Liver (tissue), 9 donors: Measurements from ENCODE around the gene PPP1R3G. TPM values are rescaled to one million over a fixed set of nuclear protein-coding genes. Genes with fewer than 3 reads are reported as not detected.

ENCODE experiments used
- DNase-seq: peaks from one replicate; pipeline ENCODE4 v3.0.0-alpha.2; 2017; ENCODE audit warnings: low spot score
- H3K27ac ChIP-seq, 2 donors: one replicate each; pipeline ENCODE4 v1.7.0; 2013; ENCODE audit warnings: inconsistent platforms in 2 of 2, low read length in 2 of 2, control low read depth in 1 of 2, low read depth in 1 of 2, mild to moderate bottlenecking in 1 of 2
- H3K27me3 ChIP-seq, 4 donors: one replicate each; pipeline versions ENCODE4 v1.6.1 to v1.7.0; 2013; ENCODE audit warnings: low read length in 3 of 4, inconsistent platforms in 1 of 4, mild to moderate bottlenecking in 1 of 4, moderate library complexity in 1 of 4; ENCODE audit not compliant: control insufficient read depth in 4 of 4, insufficient read depth in 4 of 4
- H3K36me3 ChIP-seq, 4 donors: one replicate each; pipeline versions ENCODE4 v1.6.1 to v1.7.0; 2013; ENCODE audit warnings: low read length in 3 of 4, mild to moderate bottlenecking in 3 of 4, low read depth in 1 of 4, moderate library complexity in 1 of 4; ENCODE audit not compliant: control insufficient read depth in 4 of 4, insufficient read depth in 3 of 4
- H3K4me1 ChIP-seq, 4 donors: one replicate each; pipeline versions ENCODE4 v1.6.1 to v1.7.0; 2013; ENCODE audit warnings: low read length in 3 of 4, mild to moderate bottlenecking in 3 of 4, moderate library complexity in 1 of 4; ENCODE audit not compliant: control insufficient read depth in 4 of 4, insufficient read depth in 4 of 4
- H3K4me3 ChIP-seq, 3 donors: one replicate each; pipeline versions ENCODE4 v1.6.1 to v1.7.0; 2013; ENCODE audit warnings: low read length in 3 of 3, control low read depth in 1 of 3, low read depth in 1 of 3, mild to moderate bottlenecking in 1 of 3
- H3K9ac ChIP-seq, 2 donors: one replicate each; pipeline ENCODE4 v1.7.0; 2013; ENCODE audit warnings: low read length in 2 of 2, mild to moderate bottlenecking in 2 of 2, moderate library complexity in 2 of 2, control low read depth in 1 of 2, low read depth in 1 of 2
- H3K9me3 ChIP-seq, 4 donors: one replicate each; pipeline versions ENCODE4 v1.6.1 to v1.7.0; 2013; ENCODE audit warnings: low read length in 3 of 4; ENCODE audit not compliant: control insufficient read depth in 4 of 4
- ATF3 ChIP-seq: IDR thresholded peaks from 2 replicates; pipeline ENCODE4 v1.6.1; 2016; ENCODE audit warnings: antibody characterized with exemption
- EGR1 ChIP-seq, 2 donors: IDR thresholded peaks; 2 replicates each; pipeline ENCODE4 v1.6.1; 2016 to 2018; ENCODE audit warnings: antibody characterized with exemption in 2 of 2, low read depth in 2 of 2
- FOXA1 ChIP-seq: IDR thresholded peaks from 2 replicates; pipeline ENCODE4 v1.6.1; 2016; ENCODE audit warnings: antibody characterized with exemption
- FOXA2 ChIP-seq: IDR thresholded peaks from 2 replicates; pipeline ENCODE4 v1.6.1; 2016; ENCODE audit warnings: antibody characterized with exemption
- GABPA ChIP-seq, 2 donors: IDR thresholded peaks in 1 of 2; conservative IDR thresholded peaks in 1 of 2; 2 replicates each; pipeline ENCODE4 v1.6.1; 2016; ENCODE audit warnings: antibody characterized with exemption in 2 of 2, mild to moderate bottlenecking in 1 of 2, moderate library complexity in 1 of 2
- HNF4A ChIP-seq, 2 donors: conservative IDR thresholded peaks; 2 replicates each; pipeline ENCODE4 v1.6.1; 2016; ENCODE audit warnings: antibody characterized with exemption in 2 of 2, mild to moderate bottlenecking in 2 of 2
- HNF4G ChIP-seq: IDR thresholded peaks from 2 replicates; pipeline ENCODE4 v1.6.1; 2016; ENCODE audit warnings: antibody characterized with exemption
- JUND ChIP-seq, 2 donors: IDR thresholded peaks; 2 replicates each; pipeline ENCODE4 v1.6.1; 2016; ENCODE audit warnings: antibody characterized with exemption in 2 of 2
- NR2F2 ChIP-seq: IDR thresholded peaks from 2 replicates; pipeline ENCODE4 v1.6.1; 2016; ENCODE audit warnings: antibody characterized with exemption
- RAD21 ChIP-seq, 2 donors: IDR thresholded peaks; 2 replicates each; pipeline ENCODE4 v1.6.1; 2016; ENCODE audit warnings: antibody characterized with exemption in 2 of 2, mild to moderate bottlenecking in 2 of 2
- REST ChIP-seq: IDR thresholded peaks from 2 replicates; pipeline ENCODE4 v1.6.1; 2016; ENCODE audit warnings: antibody characterized with exemption, mild to moderate bottlenecking
- RXRA ChIP-seq, 2 donors: IDR thresholded peaks; 2 replicates each; pipeline ENCODE4 v1.6.1; 2017 to 2018; ENCODE audit warnings: antibody characterized with exemption in 2 of 2, mild to moderate bottlenecking in 1 of 2
- SP1 ChIP-seq: IDR thresholded peaks from 2 replicates; pipeline ENCODE4 v1.6.1; 2018; ENCODE audit warnings: antibody characterized with exemption, mild to moderate bottlenecking
- TAF1 ChIP-seq: conservative IDR thresholded peaks from 2 replicates; pipeline ENCODE4 v1.6.1; 2016; ENCODE audit warnings: antibody characterized with exemption, mild to moderate bottlenecking
- YY1 ChIP-seq: IDR thresholded peaks from 2 replicates; pipeline ENCODE4 v1.6.1; 2016; ENCODE audit warnings: antibody characterized with exemption, mild to moderate bottlenecking
- WGBS: extraction: QIAGEN DNeasy Blood & Tissue Kit; methylation state at CpG from one replicate; pipeline ENCODE4 v1.1.7; 2013; 5-methylcytosine and 5-hydroxymethylcytosine counted together
- polyA plus RNA-seq, 2 donors: library from polyadenylated mRNA; stranded (reverse) in 1 of 2; unstranded in 1 of 2; fragments of 200-250 nt in 1 of 2; fragments of >200 nt in 1 of 2; fragmentation: Nextera tagmentation in 1 of 2; extraction: Ambion mirVana in 1 of 2; gene quantifications; one replicate each; pipeline versions ENCODE4 v1.2.1 to v1.2.3, GENCODE V29; 2013 to 2015
- total RNA-seq, 2 donors: library from RNA; depleted of rRNA; stranded (reverse); fragments of >200 nt; gene quantifications; one replicate each; pipeline ENCODE4 v1.2.3, GENCODE V29; 2014
- TF ChIP-seq, protein P1 (sequence below): IDR thresholded peaks from 2 replicates; pipeline ENCODE4 v1.6.1; 2016; ENCODE audit warnings: antibody characterized with exemption
- TF ChIP-seq, protein P2 (sequence below): IDR thresholded peaks from 2 replicates; pipeline ENCODE4 v1.6.1; 2016; ENCODE audit warnings: antibody characterized with exemption
- TF ChIP-seq, protein P3 (sequence below): fragments of 150-350 bp; IDR thresholded peaks from 2 replicates; pipeline ENCODE4 v1.5.1; 2017; ENCODE audit warnings: improper control_type of control experiment, low read depth, low read length; ENCODE audit not compliant: missing input control
- donor health status: healthy.
- donor health status: healthy.
- donor health status: healthy.
- donor health status: healthy.
- donor health status: healthy.

The PPP1R3G gene
- total and polyA plus RNA-seq, 4 donors: 0.25 to 3.0 (median 0.47) TPM

DNA sequence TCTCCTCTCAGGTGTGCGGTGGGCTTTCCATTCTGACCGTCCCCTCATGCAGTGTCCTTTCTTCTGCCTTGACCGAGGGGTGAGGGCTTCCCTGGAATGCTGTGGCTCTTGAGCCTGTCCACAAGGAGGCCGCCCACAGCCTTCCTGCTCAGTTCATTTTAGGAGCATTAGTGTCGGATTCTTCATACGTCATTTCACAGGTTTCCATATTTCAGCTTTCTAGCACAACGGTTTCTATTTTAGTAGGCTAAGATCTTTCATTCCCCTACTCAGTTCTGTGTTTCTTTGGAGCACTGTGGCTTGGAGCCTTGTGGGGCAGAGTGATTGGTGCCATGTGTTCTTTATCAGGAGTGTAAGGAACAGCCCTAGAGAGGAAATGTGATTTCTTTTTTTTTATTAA is 5.5 kb downstream of the PPP1R3G start:
- 92% methylated on average over 7 of the region's 7 CpGs for WGBS
- H3K9ac ChIP-seq: no peak overlapping the region
- H3K27me3 ChIP-seq: no peaks in the 10 kb centered on the region
- H3K4me3 ChIP-seq: no peak overlapping the region
- no peaks in the 10 kb centered on the region for H3K9me3 ChIP-seq
- H3K27ac ChIP-seq: no peak overlapping the region
- peaks cover 0 to 10% (median 8%) of the 10 kb centered on the region in 4 donors for H3K4me1 ChIP-seq
- DNase-seq: no peak
- H3K36me3 ChIP-seq: no peaks in the 10 kb centered on the region
- TF ChIP-seq HNF4G (no peak), RXRA (IDR thresholded peaks at IDR 0.05) (no peak), RAD21 (IDR thresholded peaks at IDR 0.05) (no peak), TAF1 (no peak), JUND (IDR thresholded peaks at IDR 0.05) (no peak), ATF3 (no peak), REST (no peak), NR2F2 (no peak), FOXA2 (no peak)
- TF ChIP-seq, protein P1, sequence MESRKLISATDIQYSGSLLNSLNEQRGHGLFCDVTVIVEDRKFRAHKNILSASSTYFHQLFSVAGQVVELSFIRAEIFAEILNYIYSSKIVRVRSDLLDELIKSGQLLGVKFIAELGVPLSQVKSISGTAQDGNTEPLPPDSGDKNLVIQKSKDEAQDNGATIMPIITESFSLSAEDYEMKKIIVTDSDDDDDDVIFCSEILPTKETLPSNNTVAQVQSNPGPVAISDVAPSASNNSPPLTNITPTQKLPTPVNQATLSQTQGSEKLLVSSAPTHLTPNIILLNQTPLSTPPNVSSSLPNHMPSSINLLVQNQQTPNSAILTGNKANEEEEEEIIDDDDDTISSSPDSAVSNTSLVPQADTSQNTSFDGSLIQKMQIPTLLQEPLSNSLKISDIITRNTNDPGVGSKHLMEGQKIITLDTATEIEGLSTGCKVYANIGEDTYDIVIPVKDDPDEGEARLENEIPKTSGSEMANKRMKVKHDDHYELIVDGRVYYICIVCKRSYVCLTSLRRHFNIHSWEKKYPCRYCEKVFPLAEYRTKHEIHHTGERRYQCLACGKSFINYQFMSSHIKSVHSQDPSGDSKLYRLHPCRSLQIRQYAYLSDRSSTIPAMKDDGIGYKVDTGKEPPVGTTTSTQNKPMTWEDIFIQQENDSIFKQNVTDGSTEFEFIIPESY: no peak
- TF ChIP-seq, protein P2, sequence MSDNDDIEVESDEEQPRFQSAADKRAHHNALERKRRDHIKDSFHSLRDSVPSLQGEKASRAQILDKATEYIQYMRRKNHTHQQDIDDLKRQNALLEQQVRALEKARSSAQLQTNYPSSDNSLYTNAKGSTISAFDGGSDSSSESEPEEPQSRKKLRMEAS: no peak
- TF ChIP-seq, protein P3, sequence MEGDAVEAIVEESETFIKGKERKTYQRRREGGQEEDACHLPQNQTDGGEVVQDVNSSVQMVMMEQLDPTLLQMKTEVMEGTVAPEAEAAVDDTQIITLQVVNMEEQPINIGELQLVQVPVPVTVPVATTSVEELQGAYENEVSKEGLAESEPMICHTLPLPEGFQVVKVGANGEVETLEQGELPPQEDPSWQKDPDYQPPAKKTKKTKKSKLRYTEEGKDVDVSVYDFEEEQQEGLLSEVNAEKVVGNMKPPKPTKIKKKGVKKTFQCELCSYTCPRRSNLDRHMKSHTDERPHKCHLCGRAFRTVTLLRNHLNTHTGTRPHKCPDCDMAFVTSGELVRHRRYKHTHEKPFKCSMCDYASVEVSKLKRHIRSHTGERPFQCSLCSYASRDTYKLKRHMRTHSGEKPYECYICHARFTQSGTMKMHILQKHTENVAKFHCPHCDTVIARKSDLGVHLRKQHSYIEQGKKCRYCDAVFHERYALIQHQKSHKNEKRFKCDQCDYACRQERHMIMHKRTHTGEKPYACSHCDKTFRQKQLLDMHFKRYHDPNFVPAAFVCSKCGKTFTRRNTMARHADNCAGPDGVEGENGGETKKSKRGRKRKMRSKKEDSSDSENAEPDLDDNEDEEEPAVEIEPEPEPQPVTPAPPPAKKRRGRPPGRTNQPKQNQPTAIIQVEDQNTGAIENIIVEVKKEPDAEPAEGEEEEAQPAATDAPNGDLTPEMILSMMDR: no peak

GRCh38 chr6:5091210-5092069 is 6.3 kb downstream of the PPP1R3G start:
- DNase-seq: no peak
- H3K27ac ChIP-seq: no peak overlapping the region
- WGBS: 90% methylated on average over 10 of the region's 10 CpGs
- no peaks in the 10 kb centered on the region for H3K27me3 ChIP-seq
- H3K4me1 ChIP-seq: peaks cover 0 to 3% (median under 1%) of the 10 kb centered on the region in 4 donors
- no peaks in the 10 kb centered on the region for H3K36me3 ChIP-seq
- no peak overlapping the region for H3K9ac ChIP-seq
- no peak overlapping the region for H3K4me3 ChIP-seq
- no peaks in the 10 kb centered on the region for H3K9me3 ChIP-seq
- TF ChIP-seq JUND (IDR thresholded peaks at IDR 0.05) (no peak), ATF3 (no peak), TAF1 (no peak), FOXA1 (no peak), YY1 (no peak), HNF4A (conservative IDR thresholded peaks at IDR 0.05) (no peak), FOXA2 (no peak), SP1 (no peak), EGR1 (IDR thresholded peaks at IDR 0.05; ENCODE audit: low read depth in 2 of 2) (no peak), GABPA (IDR thresholded peaks at IDR 0.05 in 1 of 2, conservative IDR thresholded peaks at IDR 0.05 in 1 of 2) (no peak), HNF4G (no peak), RXRA (IDR thresholded peaks at IDR 0.05) (no peak)
- TF ChIP-seq, protein P1: no peak
- TF ChIP-seq, protein P3: no peak
